Heart left ventricle (tissue), 16 donors: ENCODE results near the gene TRIAP1. TPM values are rescaled to one million over a fixed set of nuclear protein-coding genes. Genes with fewer than 3 reads are reported as not detected.
A peak's percentile ranks its signal among the peaks of the same experiment; 100 is the strongest.

Experiments
- ATAC-seq, 4 donors: fragments of 200-7000 bp; cut with Tn5 transposase; one replicate each; pipeline ENCODE4 v1.9.1; 2020 to 2022; ENCODE audit warnings: moderate library complexity in 4 of 4, mild to moderate bottlenecking in 3 of 4, moderate number of reproducible peaks in 1 of 4
- DNase-seq, 5 donors: peaks; one replicate each; pipeline ENCODE4 v3.0.0-alpha.2; 2020
- H3K27ac ChIP-seq, 12 donors: fragments of 200-600 bp; sonication (generic) in 4 of 12; one replicate each; pipeline versions ENCODE4 v1.5.0 to v1.8.0; 2016 to 2022; ENCODE audit warnings: mild to moderate bottlenecking in 2 of 12
- H3K27me3 ChIP-seq, 9 donors: fragments of 200-600 bp; sonication (generic) in 2 of 9; one replicate each; pipeline versions ENCODE4 v1.5.1 to v1.8.0; 2016 to 2022; ENCODE audit warnings: mild to moderate bottlenecking in 3 of 9
- H3K36me3 ChIP-seq, 9 donors: fragments of 200-600 bp; sonication (generic) in 2 of 9; one replicate each; pipeline versions ENCODE4 v1.5.0 to v1.8.0; 2018 to 2022; ENCODE audit warnings: mild to moderate bottlenecking in 2 of 9
- H3K4me1 ChIP-seq, 12 donors: fragments of 200-600 bp; sonication (generic) in 4 of 12; one replicate each; pipeline versions ENCODE4 v1.5.0 to v1.8.0; 2016 to 2022; ENCODE audit warnings: mild to moderate bottlenecking in 3 of 12
- H3K4me3 ChIP-seq, 12 donors: fragments of 200-600 bp; sonication (generic) in 4 of 12; one replicate each; pipeline versions ENCODE4 v1.5.0 to v1.8.0; 2017 to 2022; ENCODE audit warnings: mild to moderate bottlenecking in 9 of 12, moderate library complexity in 4 of 12
- H3K9me3 ChIP-seq, 12 donors: fragments of 200-600 bp; sonication (generic) in 4 of 12; one replicate each; pipeline versions ENCODE4 v1.5.0 to v1.8.0; 2016 to 2022; ENCODE audit warnings: mild to moderate bottlenecking in 1 of 12
- CTCF ChIP-seq, 12 donors: fragments of 200-600 bp; sonication (generic) in 4 of 12; IDR thresholded peaks; one replicate each; pipeline versions ENCODE4 v1.5.0 to v1.8.0; 2018 to 2022; ENCODE audit warnings: antibody characterized with exemption in 12 of 12, mild to moderate bottlenecking in 5 of 12
- POLR2A ChIP-seq, 2 donors: fragments of 450-650 bp; IDR thresholded peaks; one replicate each; pipeline ENCODE4 v1.6.1; 2017; ENCODE audit warnings: antibody characterized with exemption in 2 of 2, mild to moderate bottlenecking in 2 of 2, moderate library complexity in 2 of 2
- WGBS, 4 donors: extraction: QIAGEN DNeasy Blood & Tissue Kit in 2 of 4; methylation state at CpG; one replicate each; pipeline versions ENCODE4 v1.1.5 to v1.1.7; 2013 to 2018; 5-methylcytosine and 5-hydroxymethylcytosine counted together
- intact Hi-C, 10 donors: fragments of 100-400 bp; cut with DNase I; formaldehyde crosslinking; loops; one replicate each; pipeline versions ENCODE4 v1.11.1 to v1.14.2; 2022
- polyA plus RNA-seq, 2 donors: library from polyadenylated mRNA; stranded (reverse); fragments of 200-250 nt; gene quantifications; one replicate each; pipeline ENCODE4 v1.2.3, GENCODE V29; 2013
- total RNA-seq, 9 donors: library from RNA; depleted of rRNA in 2 of 9; stranded (reverse); fragments of >200 nt in 2 of 9; fragmentation: NEBNext Ultra II Directional in 3 of 9; extraction: Animal tissue kit (Norgen Biotek cat#: 25700) in 3 of 9; gene quantifications; one replicate each; pipeline versions ENCODE4 v1.1.0 to v1.2.4, GENCODE V29; 2016 to 2023
- donor health status: ischemic (EF 13 %, LVEDD 7.1; RV severe dilation, severe dysfunction).
- donor health status: healthy with polysubstance abuse.
- donor health status: DM: no; HTN: yes; CAD: no.
- donor health status: DM: no; HTN: no; CAD: no.
- donor health status: ischemic (EF 25% LVEDD 6.9; RV normal size, moderate dysfunction).
- donor health status: ischemic (EF 25% LVEDD 5.7; RV mildly dilated, moderate dysfunction).
- donor health status: healthy.
- donor health status: DM: yes; HTN: yes; CAD: no.
- donor health status: ischemic (EF 35%, LVEDD 5.7; RV mildly dilated, moderate dysfunction).
- donor health status: nonischemic (EF 11% LVEDD 7.7; RV severe dilation, severe dysfunction).
- donor health status: DM: yes; HTN: yes; CAD: no.
- donor health status: PGD.
- donor health status: ischemic (EF 29% LVEDD 5.4; RV normal size, mild dysfunction).
- donor health status: nonischemic (EF 23%, LVEDD 6.1; RV moderate dilation, normal function).

Gene TRIAP1
- total and polyA plus RNA-seq, 11 donors, result 6.4 to 34.9 (median 15.1) TPM

- 87 to 95% (median 91%) methylated on average over 2 of the region's 2 CpGs for WGBS, 4 donors
- Histone ChIP-seq H3K4me3 (peak overlapping the region in 1 of 12 donors; percentile 65), H3K27me3 (no peaks in the 10 kb centered on the region), H3K9me3 (no peaks in the 10 kb centered on the region), H3K36me3 (peaks cover 0 to 61% (median 47%) of the 10 kb centered on the region in 9 donors), H3K4me1 (peaks cover 11 to 42% (median 25%) of the 10 kb centered on the region in 12 donors), H3K27ac (no peak overlapping the region)
- intact Hi-C loops, result loop anchor here in 1 of 10 donors (5.0 kb wide), 1 partner anchor 53 kb away; the partner anchor contains the start of gene DYNLL1
- ATAC-seq, result no peak
- DNase-seq, result no peak
- TF ChIP-seq POLR2A (IDR thresholded peaks at IDR 0.05), result no peak
- TF ChIP-seq CTCF (IDR thresholded peaks at IDR 0.05), result no peak
Measured at GRCh38 chr12:120444676-120445075, 1.5 kb downstream of the TRIAP1 start.

GRCh38 chr12:120439646-120440247, 6.4 kb downstream of the TRIAP1 start:
- Histone ChIP-seq H3K4me1 (peaks cover 0 to 32% (median 17%) of the 10 kb centered on the region in 12 donors), H3K9me3 (no peaks in the 10 kb centered on the region), H3K27me3 (no peaks in the 10 kb centered on the region), H3K36me3 (peaks cover 0 to 55% (median 48%) of the 10 kb centered on the region in 9 donors), H3K4me3 (peak overlapping the region in 4 of 12 donors; percentile 73 to 97 (median 83)), H3K27ac (peak overlapping the region in 1 of 12 donors; percentile 89)
- peak; percentile 37 to 69 (median 56) for TF ChIP-seq CTCF (IDR thresholded peaks at IDR 0.05)
- TF ChIP-seq POLR2A (IDR thresholded peaks at IDR 0.05), result no peak
- peak in 3 of 4 donors; percentile 35 to 51 (median 44) for ATAC-seq
- peak in 2 of 5 donors; percentile 34 to 45 for DNase-seq
- intact Hi-C loops, result loop anchor here in 2 of 10 donors (2.0 to 10.0 kb wide), 3 partner anchors 57 to 209 kb away; partner anchors contain the start of genes DYNLL1 (in 1 of the 2) and PLA2G1B (in 1 of the 2)
- 17 to 19% (median 18%) methylated on average over 4 to 6 of the region's 6 CpGs for WGBS, 4 donors

GRCh38 chr12:120438495-120439198, 7.5 kb downstream of the TRIAP1 start:
- Histone ChIP-seq H3K27me3 (no peaks in the 10 kb centered on the region), H3K4me1 (peaks cover 0 to 23% (median 16%) of the 10 kb centered on the region in 12 donors), H3K27ac (peak overlapping the region; percentile 76 to 92 (median 88)), H3K36me3 (peaks cover 0 to 44% (median 38%) of the 10 kb centered on the region in 9 donors), H3K9me3 (no peaks in the 10 kb centered on the region), H3K4me3 (peak overlapping the region; percentile 62 to 97 (median 83))
- TF ChIP-seq CTCF (IDR thresholded peaks at IDR 0.05), result no peak
- TF ChIP-seq POLR2A (IDR thresholded peaks at IDR 0.05), result no peak
- ATAC-seq (peak in 3 of 4 donors; percentile 6 to 17 (median 13)), DNase-seq (no peak)
- intact Hi-C loops, result loop anchor here in 2 of 10 donors (2.0 to 10.0 kb wide), 3 partner anchors 58 to 210 kb away; partner anchors contain the start of genes DYNLL1 (in 1 of the 2) and PLA2G1B (in 1 of the 2)
- WGBS, 4 donors, result 23 to 34% (median 31%) methylated on average over 17 of the region's 17 CpGs
